GM12872 (cell line): Measurements from ENCODE around the gene FAM53B.

Source experiments
- CTCF ChIP-seq: IDR thresholded peaks from 3 replicates; pipeline ENCODE4 v1.5.1; 2011; ENCODE audit warnings: low read depth, mild to moderate bottlenecking, low read length, moderate library complexity; ENCODE audit not compliant: insufficient read depth

FAM53B gene

DNA sequence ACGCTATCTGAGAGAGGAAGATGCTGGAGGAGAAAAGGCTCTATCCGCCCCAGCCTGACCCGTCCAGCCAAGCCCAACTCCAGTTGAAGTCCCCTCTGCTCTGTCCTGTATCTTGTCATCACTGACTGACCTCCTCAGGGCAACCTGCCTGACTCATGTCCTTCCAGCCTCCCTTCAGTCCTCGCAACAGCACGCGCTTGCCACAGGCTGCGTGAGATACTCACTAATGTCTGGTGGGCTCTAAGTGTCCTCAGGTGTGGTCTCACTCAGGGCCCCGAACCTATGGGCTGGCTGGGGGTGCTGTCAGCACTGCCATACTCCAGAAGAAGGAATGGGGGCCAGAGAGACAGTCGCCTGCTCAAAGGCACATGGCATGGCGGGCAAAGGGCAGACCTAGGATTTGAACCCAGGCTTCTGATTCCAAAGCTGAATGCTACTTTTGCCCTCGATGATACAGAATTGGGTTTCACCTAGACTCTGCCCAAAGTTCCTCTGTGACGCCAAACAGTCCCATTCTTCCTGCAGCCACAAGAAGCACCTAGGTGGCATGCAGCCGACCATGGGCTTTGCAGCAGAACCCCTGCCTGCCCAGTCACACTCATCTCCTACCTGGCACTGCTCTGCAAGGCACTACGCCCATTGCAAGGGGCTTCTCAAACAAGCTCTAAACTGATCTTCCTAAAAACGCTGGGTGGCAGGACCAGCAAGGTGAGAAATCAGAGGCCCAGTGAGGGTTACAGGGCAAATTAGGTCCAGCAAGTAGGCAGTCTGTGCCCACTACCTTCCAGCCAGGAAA lies 8.5 kb downstream of the FAM53B start:
- TF ChIP-seq CTCF, result no peak

DNA sequence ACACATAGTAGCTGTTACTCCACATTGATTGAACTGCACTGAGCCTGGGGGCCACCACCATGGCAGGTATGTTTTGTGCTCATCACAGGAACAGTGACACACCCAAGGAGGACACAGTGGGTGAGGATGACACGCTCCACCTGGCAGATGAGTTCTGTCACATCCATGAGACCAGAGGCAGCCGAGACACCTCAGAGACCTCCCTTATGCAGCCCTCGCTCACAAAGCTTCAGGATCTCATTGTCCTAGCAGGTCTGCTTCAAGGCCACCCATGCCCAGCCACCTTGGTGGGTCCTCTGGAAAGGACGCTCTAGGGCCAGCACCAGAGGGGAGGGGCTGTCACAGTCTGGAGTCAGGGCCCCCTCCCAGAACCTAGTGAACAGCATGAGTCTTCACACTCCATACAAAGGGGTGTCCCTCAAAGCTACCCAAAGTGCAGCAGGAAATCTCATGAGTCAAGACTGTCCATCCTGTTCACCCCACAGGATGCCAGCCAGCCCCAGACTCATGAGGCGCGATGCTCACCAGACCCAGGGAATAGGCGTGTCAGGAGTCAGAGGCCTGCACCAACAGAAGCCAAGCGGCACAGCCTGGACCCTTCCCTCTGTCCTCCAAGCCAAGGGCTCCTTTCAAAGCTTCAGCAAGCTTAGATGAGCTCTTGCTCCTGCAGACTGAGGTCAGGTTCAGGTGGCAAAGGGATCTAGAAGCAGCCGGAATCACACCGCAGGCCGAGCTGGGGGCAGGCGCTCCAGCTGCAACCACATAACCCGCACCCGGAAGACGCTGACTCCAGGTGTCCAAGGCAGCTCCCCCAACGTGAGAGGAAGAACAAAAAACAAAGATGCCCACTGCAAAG lies 9.6 kb downstream of the FAM53B start:
- TF ChIP-seq CTCF, result no peak

- no peak for TF ChIP-seq CTCF
Observed at GRCh38 chr10:124733571-124734245, 10.5 kb downstream of the FAM53B start.

DNA sequence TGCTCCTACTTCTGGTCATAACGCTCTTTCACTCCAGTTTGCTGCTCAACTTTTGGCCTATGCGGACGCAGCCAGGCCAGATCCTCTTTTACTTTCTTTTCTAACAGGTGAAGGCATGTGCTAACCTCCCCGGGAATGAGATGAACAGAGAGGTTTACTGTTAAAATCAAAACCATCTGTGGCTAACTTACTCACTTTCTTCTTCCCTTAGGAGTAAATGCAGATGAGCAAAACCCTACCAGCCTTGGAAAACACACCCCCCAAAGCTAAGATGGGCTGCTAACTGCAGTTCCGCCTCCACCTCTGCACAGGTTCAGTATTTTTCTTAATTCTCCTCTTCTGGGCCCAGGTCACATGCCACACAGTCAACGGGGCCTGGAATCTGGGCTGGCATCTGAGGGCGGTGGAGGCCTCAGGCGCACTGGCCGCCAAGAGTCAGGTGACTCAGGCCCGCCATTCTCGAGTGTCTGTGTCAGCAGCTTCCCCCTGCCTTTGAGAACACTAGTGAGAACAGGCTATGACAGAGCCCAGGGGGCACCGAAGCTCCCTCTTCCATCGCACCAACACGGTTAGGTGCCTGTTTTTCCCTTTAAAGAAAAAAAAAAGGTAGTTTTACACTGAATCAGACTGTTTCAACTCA lies 11.1 kb downstream of the FAM53B start:
- no peak for TF ChIP-seq CTCF

GRCh38 chr10:124731551-124731950 lies 12.6 kb downstream of the FAM53B start:
- TF ChIP-seq CTCF, result no peak

DNA sequence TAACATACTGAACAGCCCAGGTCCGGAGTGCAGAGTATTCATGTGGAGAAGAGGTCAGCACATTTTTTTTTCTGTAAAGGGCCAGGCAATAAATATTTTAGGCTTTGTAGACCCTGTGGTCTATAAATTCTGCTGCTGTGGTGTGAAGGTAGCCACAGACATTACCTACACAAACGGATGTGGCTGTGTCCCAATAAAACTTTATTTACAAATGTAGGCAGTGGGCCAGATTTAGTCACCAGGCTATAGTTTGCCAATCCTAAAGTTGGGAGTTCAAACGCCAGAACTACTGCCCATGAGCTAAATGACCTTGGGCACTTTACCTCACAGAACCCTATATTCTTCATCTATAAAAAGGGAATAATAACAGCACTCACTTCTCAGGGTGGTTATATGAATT lies 13.4 kb downstream of the FAM53B start:
- no peak for TF ChIP-seq CTCF
